H1 (cell line): Measurements from ENCODE around the gene SBF2. TPM values are rescaled to one million over a fixed set of nuclear protein-coding genes. Genes with fewer than 3 reads are reported as not detected.

Experiments
- CTCF ChIA-PET: fragments of 300-600 bp; sonication (Branson Sonifier 250); formaldehyde crosslinking; loops from one replicate; lab custom pipeline; 2021; ENCODE audit not compliant: partially characterized antibody; lab: Charles Lee
- POLR2A ChIA-PET: fragments of 300-600 bp; sonication (Branson Sonifier 250); formaldehyde crosslinking; loops from one replicate; lab custom pipeline; 2021; ENCODE audit warnings: inconsistent platforms; ENCODE audit not compliant: partially characterized antibody; lab: Charles Lee
- DNase-seq, 2 experiments: peaks; one replicate each; pipeline versions ENCODE4 v3.0.0 to v3.0.0-alpha.2; 2010 to 2022; ENCODE audit warnings: low spot score in 2 of 2, low read depth in 1 of 2, mixed read lengths in 1 of 2
- FAIRE-seq: peaks from 2 replicates; lab custom pipeline; 2011; peaks lifted over from hg19 to GRCh38; lab: Jason Lieb, UNC
- H2AFZ ChIP-seq: 2 replicates; pipeline ENCODE4 v1.8.1; 2012; ENCODE audit warnings: low read length, inconsistent platforms
- H2AK5ac ChIP-seq: 2 replicates; pipeline ENCODE4 v1.6.1; 2013; ENCODE audit warnings: low read depth, low read length
- H2BK120ac ChIP-seq: replicated peaks from 2 replicates; pipeline ENCODE3; 2013; ENCODE audit warnings: low read depth, low read length, inconsistent platforms
- H2BK12ac ChIP-seq: 2 replicates; pipeline ENCODE4 v1.6.1; 2013; ENCODE audit warnings: low read depth, low read length
- H2BK15ac ChIP-seq: 2 replicates; pipeline ENCODE4 v1.6.1; 2013; ENCODE audit warnings: low read length
- H2BK20ac ChIP-seq: 2 replicates; pipeline ENCODE4 v1.6.1; 2013; ENCODE audit warnings: low read length
- H2BK5ac ChIP-seq: 2 replicates; pipeline ENCODE4 v1.6.1; 2013; ENCODE audit warnings: low read depth, low read length
- H3K14ac ChIP-seq: 2 replicates; pipeline ENCODE4 v1.6.1; 2013; ENCODE audit warnings: inconsistent platforms; ENCODE audit not compliant: insufficient read length
- H3K18ac ChIP-seq: 2 replicates; pipeline ENCODE4 v1.6.1; 2013; ENCODE audit warnings: low read length; ENCODE audit errors: extremely low read depth
- H3K23ac ChIP-seq: 2 replicates; pipeline ENCODE4 v1.6.1; 2013; ENCODE audit warnings: inconsistent platforms; ENCODE audit not compliant: insufficient read length
- H3K23me2 ChIP-seq: 2 replicates; pipeline ENCODE4 v1.6.1; 2013; ENCODE audit warnings: low read depth, low read length
- H3K27ac ChIP-seq: 2 replicates; pipeline ENCODE4 v1.6.1; 2011; ENCODE audit warnings: low read depth, low read length, inconsistent platforms
- H3K27me3 ChIP-seq, 4 experiments: replicated peaks in 1 of 4; 1 replicate in 1 of 4; 2 replicates in 3 of 4; pipeline versions ENCODE4 v1.6.1 to v1.8.1; 2011 to 2013; ENCODE audit warnings: low read length in 3 of 4, mild to moderate bottlenecking in 3 of 4, inconsistent platforms in 2 of 4, mixed read lengths in 2 of 4, moderate library complexity in 1 of 4; ENCODE audit not compliant: control insufficient read depth in 3 of 4, insufficient read depth in 3 of 4; ENCODE audit errors: extremely low read depth in 1 of 4
- H3K36me3 ChIP-seq, 4 experiments: 2 replicates each; pipeline versions ENCODE4 v1.6.1 to v1.8.1; 2011 to 2013; ENCODE audit warnings: mild to moderate bottlenecking in 4 of 4, low read length in 3 of 4, moderate library complexity in 2 of 4, control low read depth in 1 of 4, inconsistent platforms in 1 of 4; ENCODE audit not compliant: insufficient read depth in 4 of 4, control insufficient read depth in 2 of 4
- H3K4ac ChIP-seq: replicated peaks from 2 replicates; pipeline ENCODE3; 2013; ENCODE audit warnings: low read length, low read depth, mixed read lengths, inconsistent platforms; ENCODE audit not compliant: insufficient read length
- H3K4me1 ChIP-seq, 4 experiments: replicated peaks in 1 of 4; 1 replicate in 1 of 4; 2 replicates in 3 of 4; pipeline versions ENCODE4 v1.6.1 to v1.8.1; 2011 to 2013; ENCODE audit warnings: low read length in 3 of 4, inconsistent platforms in 2 of 4, mixed read lengths in 1 of 4; ENCODE audit not compliant: insufficient read depth in 4 of 4, control insufficient read depth in 3 of 4
- H3K4me2 ChIP-seq, 2 experiments: 2 replicates each; pipeline versions ENCODE4 v1.6.1 to v1.8.1; 2011 to 2013; ENCODE audit warnings: low read depth in 2 of 2, low read length in 2 of 2, control low read depth in 1 of 2, inconsistent platforms in 1 of 2, mild to moderate bottlenecking in 1 of 2; ENCODE audit not compliant: insufficient read depth in 1 of 2
- H3K4me3 ChIP-seq, 4 experiments: fragments of 200-600, 300-600 bp in 1 of 4; sonication (generic), shearing (Covaris generic), sonication (Bioruptor Twin) in 1 of 4; 2 replicates each; pipeline versions ENCODE4 v1.5.1 to v1.8.1; 2011 to 2016; ENCODE audit warnings: low read length in 4 of 4, low read depth in 3 of 4, control low read depth in 2 of 4, inconsistent platforms in 2 of 4, mild to moderate bottlenecking in 2 of 4, mixed read lengths in 1 of 4, moderate library complexity in 1 of 4; ENCODE audit not compliant: insufficient read depth in 2 of 4; ENCODE audit errors: extremely low read depth in 1 of 4
- H3K56ac ChIP-seq: replicated peaks from 2 replicates; pipeline ENCODE3; 2013; ENCODE audit warnings: low read depth, mild to moderate bottlenecking, mixed read lengths, low read length, inconsistent platforms; ENCODE audit not compliant: insufficient read length
- H3K79me1 ChIP-seq: 2 replicates; pipeline ENCODE4 v1.6.1; 2013; ENCODE audit warnings: low read depth, low read length, control low read depth
- H3K79me2 ChIP-seq, 2 experiments: 2 replicates each; pipeline versions ENCODE4 v1.6.1 to v1.8.1; 2012 to 2013; ENCODE audit warnings: low read length in 2 of 2, mild to moderate bottlenecking in 2 of 2, inconsistent platforms in 1 of 2; ENCODE audit not compliant: insufficient read depth in 2 of 2, control insufficient read depth in 1 of 2
- H3K9ac ChIP-seq, 4 experiments: replicated peaks in 1 of 4; 1 replicate in 1 of 4; 2 replicates in 3 of 4; pipeline versions ENCODE4 v1.6.1 to v1.8.1; 2011 to 2013; ENCODE audit warnings: low read depth in 3 of 4, low read length in 3 of 4, control low read depth in 2 of 4, mild to moderate bottlenecking in 2 of 4, moderate library complexity in 2 of 4, inconsistent platforms in 1 of 4; ENCODE audit errors: extremely low read depth in 1 of 4
- H3K9me3 ChIP-seq, 2 experiments: 2 replicates each; pipeline versions ENCODE4 v1.6.1 to v1.8.1; 2012 to 2013; ENCODE audit warnings: mild to moderate bottlenecking in 2 of 2, moderate library complexity in 2 of 2, control low read depth in 1 of 2, inconsistent platforms in 1 of 2, low read depth in 1 of 2, low read length in 1 of 2, mixed read lengths in 1 of 2; ENCODE audit not compliant: insufficient read depth in 2 of 2
- H4K20me1 ChIP-seq, 2 experiments: replicated peaks in 1 of 2; 2 replicates each; pipeline versions ENCODE3 to v1.8.1; 2011 to 2013; ENCODE audit warnings: inconsistent platforms in 2 of 2, low read length in 2 of 2, mild to moderate bottlenecking in 1 of 2; ENCODE audit not compliant: insufficient read depth in 2 of 2, control insufficient read depth in 1 of 2
- H4K5ac ChIP-seq: 2 replicates; pipeline ENCODE4 v1.6.1; 2013; ENCODE audit warnings: low read length, low read depth, mixed read lengths, inconsistent platforms; ENCODE audit not compliant: insufficient read length
- H4K8ac ChIP-seq: 2 replicates; pipeline ENCODE4 v1.8.0; 2013; ENCODE audit warnings: mild to moderate bottlenecking, moderate library complexity, low read length, inconsistent platforms; ENCODE audit not compliant: insufficient read depth; ENCODE audit errors: extremely low read depth
- H4K91ac ChIP-seq: replicated peaks from 2 replicates; pipeline ENCODE3; 2013; ENCODE audit warnings: low read length, mixed read lengths, inconsistent platforms; ENCODE audit not compliant: insufficient read length
- CREB1 ChIP-seq: IDR thresholded peaks from 2 replicates; pipeline ENCODE4 v1.6.1; 2012; ENCODE audit warnings: inconsistent platforms
- NANOG ChIP-seq: IDR thresholded peaks from 2 replicates; pipeline ENCODE4 v1.6.1; 2011; ENCODE audit warnings: low read length, low read depth, mild to moderate bottlenecking, inconsistent platforms; ENCODE audit not compliant: insufficient read depth, poor library complexity, severe bottlenecking
- NRF1 ChIP-seq: IDR thresholded peaks from 2 replicates; pipeline ENCODE4 v1.6.1; 2011; ENCODE audit warnings: mild to moderate bottlenecking, low read depth, low read length, improper control_type of control experiment
- POU5F1 ChIP-seq: IDR thresholded peaks from 2 replicates; pipeline ENCODE4 v1.6.1; 2011; ENCODE audit warnings: low read depth, mild to moderate bottlenecking, low read length, moderate library complexity
- RNF2 ChIP-seq: fragments of 200-900, 300-1000 bp; sonication (generic); IDR thresholded peaks from 2 replicates; pipeline ENCODE4 v1.7.1; 2016; ENCODE audit warnings: borderline replicate concordance, low read depth, mild to moderate bottlenecking, antibody characterized with exemption, low read length; ENCODE audit not compliant: poor library complexity, severe bottlenecking; ENCODE audit errors: missing control alignments
- SP4 ChIP-seq: IDR thresholded peaks from 2 replicates; pipeline ENCODE4 v1.6.1; 2012; ENCODE audit warnings: low read length, inconsistent platforms
- SRF ChIP-seq: IDR thresholded peaks from 2 replicates; pipeline ENCODE4 v1.6.1; 2011; ENCODE audit warnings: mild to moderate bottlenecking, low read depth, low read length, moderate library complexity
- TCF12 ChIP-seq: IDR thresholded peaks from 2 replicates; pipeline ENCODE4 v1.6.1; 2011; ENCODE audit warnings: low read depth, mild to moderate bottlenecking, low read length
- WGBS, 2 experiments: shearing (Covaris generic) in 1 of 2; methylation state at CpG; one replicate each; pipeline versions ENCODE4 v1.1.6 to v1.1.7; 2013 to 2015; ENCODE audit warnings: low lambda C conversion rate in 2 of 2, mixed read lengths in 2 of 2, inconsistent platforms in 1 of 2, low coverage in 1 of 2, missing lambda C conversion rate in 1 of 2; ENCODE audit not compliant: insufficient replicate concordance in 2 of 2, insufficient coverage in 1 of 2, insufficient read length in 1 of 2; ENCODE audit errors: extremely low coverage in 1 of 2, missing lambda C conversion rate in 1 of 2; 5-methylcytosine and 5-hydroxymethylcytosine counted together
- polyA plus RNA-seq, 7 experiments: library from polyadenylated mRNA; depleted of rRNA in 3 of 7; stranded (reverse) in 5 of 7; unstranded in 2 of 7; fragments of >200 nt in 5 of 7; fragments of 200-250 nt in 2 of 7; gene quantifications; 1 replicate in 5 of 7; 2 replicates in 1 of 7; 4 replicates in 1 of 7; pipeline versions ENCODE4 v1.2.1 to v1.2.3, GENCODE V29; 2011 to 2013; ENCODE audit warnings: missing spikeins in 2 of 7, mixed read lengths in 2 of 7
- total RNA-seq: library from RNA; stranded (reverse); fragmentation: NEBNext Ultra II Directional; extraction: Animal tissue kit (Norgen Biotek cat#: 25700); gene quantifications from 2 replicates; pipeline ENCODE4 v1.2.1, GENCODE V29; 2021

The SBF2 gene
- total and polyA plus RNA-seq, 2 of the 8 experiments (the other 6 are each of a cell fraction or from before 2014, with no cell fraction given): 36.7 to 50.5 TPM

GRCh38 chr11:10283991-10284390 is 10.0 kb downstream of the SBF2 start:
- Histone ChIP-seq H2BK20ac (no peak overlapping the region), H3K4ac (no peak overlapping the region), H3K14ac (no peak overlapping the region), H3K23me2 (no peaks in the 10 kb centered on the region; the same call in 1 of the 2 replicates), H4K91ac (no peak overlapping the region), H3K27ac (no peak overlapping the region), H3K4me3 (no peak overlapping the region), H3K56ac (no peak overlapping the region), H4K5ac (no peak overlapping the region), H2BK120ac (no peak overlapping the region), H2BK5ac (no peak overlapping the region), H2AK5ac (no peak overlapping the region), H3K4me2 (no peak overlapping the region), H3K27me3 (peaks cover 0 to 1% (median 0%) of the 10 kb centered on the region in 4 experiments; a peak in 1 of 7 replicates), H3K79me2 (peaks cover 0 to 86% of the 10 kb centered on the region in 2 experiments; a peak in 2 of 4 replicates), H3K9ac (no peak overlapping the region), H3K9me3 (no peaks in the 10 kb centered on the region), H2BK15ac (no peak overlapping the region), H3K36me3 (no peaks in the 10 kb centered on the region), H2AFZ (no peak overlapping the region), H3K23ac (no peak overlapping the region), H2BK12ac (no peak overlapping the region), H3K18ac (no peak overlapping the region), H3K79me1 (peaks cover 2% of the 10 kb centered on the region; the same call in 1 of the 2 replicates), H3K4me1 (no peaks in the 10 kb centered on the region; a peak in 1 of 7 replicates), H4K20me1 (peaks cover 0 to 2% of the 10 kb centered on the region in 2 experiments), H4K8ac (no peak overlapping the region)
- WGBS, 2 experiments: 93% methylated on average over 1 of the region's 1 CpG; no CpG with 5 or more reads in 1 of the 2 experiments
- DNase-seq (no peak), FAIRE-seq (no peak)
- POLR2A ChIA-PET: interaction anchor here (1.0 to 1.7 kb wide), 3 partner anchors 9 to 19 kb away, joined by 3 to 6 read pairs (median 3); no protein-coding TSS in a partner anchor
- no peak for TF ChIP-seq TCF12
- TF ChIP-seq SP4: no peak
- TF ChIP-seq SRF: no peak
- no peak for TF ChIP-seq NRF1
- no peak for TF ChIP-seq CREB1
- no peak for TF ChIP-seq RNF2
- TF ChIP-seq POU5F1: no peak
- no peak for TF ChIP-seq NANOG
- CTCF ChIA-PET: interaction anchor here (1.3 to 2.6 kb wide), 2 partner anchors 20 to 26 kb away, joined by 3 to 6 read pairs; no protein-coding TSS in a partner anchor
